Measurements from ENCODE around the gene ANXA4. TPM values are rescaled to one million over a fixed set of nuclear protein-coding genes. Genes with fewer than 3 reads are reported as not detected.
A peak's percentile ranks its signal among the peaks of the same experiment; 100 is the strongest.

The ANXA4 gene
- polyA plus RNA-seq, 1 of the 3 experiments (the other 2 are of a cell fraction) = 137 TPM

DNA sequence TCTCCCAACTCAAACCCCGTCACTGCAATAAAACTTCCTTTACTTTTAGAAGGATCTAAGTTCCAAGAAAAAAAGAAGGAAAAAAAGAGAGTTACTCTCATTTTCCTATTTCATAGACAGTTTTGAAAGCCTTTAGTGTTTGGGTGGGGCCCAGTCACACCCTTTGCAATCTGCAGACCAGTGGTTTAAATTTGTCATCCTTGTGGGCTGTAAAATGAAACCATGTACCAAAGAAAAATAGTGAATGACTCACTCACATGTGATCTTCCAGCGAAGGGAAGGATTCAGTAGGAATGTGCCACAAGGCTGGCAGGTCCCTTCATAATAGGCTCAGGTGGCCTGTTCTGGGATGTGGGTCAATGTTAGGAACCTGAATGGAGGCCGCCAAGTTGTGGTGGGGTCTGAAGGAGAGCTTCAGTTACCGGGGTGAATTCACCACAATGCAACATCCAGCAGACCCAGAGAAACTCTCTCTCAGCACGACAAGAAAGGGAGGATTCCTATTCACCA is 28.3 kb downstream of the ANXA4 start (continued):
- TF ChIP-seq, protein P1, sequence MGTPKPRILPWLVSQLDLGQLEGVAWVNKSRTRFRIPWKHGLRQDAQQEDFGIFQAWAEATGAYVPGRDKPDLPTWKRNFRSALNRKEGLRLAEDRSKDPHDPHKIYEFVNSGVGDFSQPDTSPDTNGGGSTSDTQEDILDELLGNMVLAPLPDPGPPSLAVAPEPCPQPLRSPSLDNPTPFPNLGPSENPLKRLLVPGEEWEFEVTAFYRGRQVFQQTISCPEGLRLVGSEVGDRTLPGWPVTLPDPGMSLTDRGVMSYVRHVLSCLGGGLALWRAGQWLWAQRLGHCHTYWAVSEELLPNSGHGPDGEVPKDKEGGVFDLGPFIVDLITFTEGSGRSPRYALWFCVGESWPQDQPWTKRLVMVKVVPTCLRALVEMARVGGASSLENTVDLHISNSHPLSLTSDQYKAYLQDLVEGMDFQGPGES (IDR thresholded peaks at IDR 0.05; ENCODE audit: low read depth, low read length) = no peak
- TF ChIP-seq GABPA (IDR thresholded peaks at IDR 0.05; ENCODE audit: low read depth) (no peak), RXRA (IDR thresholded peaks at IDR 0.05; ENCODE audit: borderline replicate concordance, low read depth) (no peak), NFIC (IDR thresholded peaks at IDR 0.05; ENCODE audit: borderline replicate concordance) (no peak), EP300 (IDR thresholded peaks at IDR 0.05; ENCODE audit: borderline replicate concordance in 1 of 2, low read depth in 1 of 2, low read length in 1 of 2) (no peak), TEAD4 (IDR thresholded peaks at IDR 0.05; ENCODE audit: borderline replicate concordance, insufficient read depth) (no peak), EZH2phosphoT487 (IDR thresholded peaks at IDR 0.05; ENCODE audit: borderline replicate concordance, low read depth) (no peak), SIN3A (IDR thresholded peaks at IDR 0.05; ENCODE audit: borderline replicate concordance, low read depth, low read length) (0 out of 2 replicates have a peak, but pooled peaks have one; percentile 22), RCOR1 (IDR thresholded peaks at IDR 0.05; ENCODE audit: low read length) (no peak), ELF1 (IDR thresholded peaks at IDR 0.05) (no peak), FOXJ3 (CRISPR knock-in tag; IDR thresholded peaks at IDR 0.05) (no peak), JUND (IDR thresholded peaks at IDR 0.05) (peak; percentile 87), CHD2 (IDR thresholded peaks at IDR 0.05; ENCODE audit: low read length, partially characterized antibody) (no peak), TAF1 (IDR thresholded peaks at IDR 0.05; ENCODE audit: borderline replicate concordance, low read depth, low read length) (no peak)
- TF ChIP-seq, protein P2, sequence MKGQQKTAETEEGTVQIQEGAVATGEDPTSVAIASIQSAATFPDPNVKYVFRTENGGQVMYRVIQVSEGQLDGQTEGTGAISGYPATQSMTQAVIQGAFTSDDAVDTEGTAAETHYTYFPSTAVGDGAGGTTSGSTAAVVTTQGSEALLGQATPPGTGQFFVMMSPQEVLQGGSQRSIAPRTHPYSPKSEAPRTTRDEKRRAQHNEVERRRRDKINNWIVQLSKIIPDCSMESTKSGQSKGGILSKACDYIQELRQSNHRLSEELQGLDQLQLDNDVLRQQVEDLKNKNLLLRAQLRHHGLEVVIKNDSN (IDR thresholded peaks at IDR 0.05; ENCODE audit: borderline replicate concordance, low read depth) = peak; percentile 78
- TF ChIP-seq, protein P3, sequence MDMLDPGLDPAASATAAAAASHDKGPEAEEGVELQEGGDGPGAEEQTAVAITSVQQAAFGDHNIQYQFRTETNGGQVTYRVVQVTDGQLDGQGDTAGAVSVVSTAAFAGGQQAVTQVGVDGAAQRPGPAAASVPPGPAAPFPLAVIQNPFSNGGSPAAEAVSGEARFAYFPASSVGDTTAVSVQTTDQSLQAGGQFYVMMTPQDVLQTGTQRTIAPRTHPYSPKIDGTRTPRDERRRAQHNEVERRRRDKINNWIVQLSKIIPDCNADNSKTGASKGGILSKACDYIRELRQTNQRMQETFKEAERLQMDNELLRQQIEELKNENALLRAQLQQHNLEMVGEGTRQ (IDR thresholded peaks at IDR 0.05; ENCODE audit: borderline replicate concordance, low read depth, low read length) = no peak

DNA sequence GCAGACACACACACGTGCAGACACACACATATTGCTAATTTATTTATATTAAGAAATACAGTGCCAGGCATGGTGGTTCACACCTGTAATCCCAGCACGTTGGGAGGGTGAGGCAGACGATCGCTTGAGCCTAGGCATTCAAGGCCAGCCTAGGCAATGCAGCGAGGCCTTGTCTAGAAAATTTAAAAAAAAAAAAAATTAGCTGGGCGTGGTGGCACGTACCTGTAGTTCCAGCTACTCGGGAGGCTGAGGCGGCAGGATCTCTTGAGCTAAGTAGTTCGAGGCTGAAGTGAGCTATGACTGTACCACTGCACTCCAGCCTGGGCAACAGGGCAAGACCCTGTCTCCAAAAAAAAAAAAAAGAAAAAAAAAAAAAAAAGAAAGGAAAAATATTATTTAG is 28.8 kb downstream of the ANXA4 start:
- H3K27ac ChIP-seq (ENCODE audit: low read depth in 2 of 2, low read length in 1 of 2) = peak overlapping the region in 1 of 2 experiments; percentile 55; a peak in 2 of 4 replicates
- POLR2A ChIA-PET = no interaction called here
- no peak overlapping the region for H3K4me3 ChIP-seq (ENCODE audit: low read depth in 2 of 2, low read length in 1 of 2)
- no peaks in the 10 kb centered on the region for H4K20me1 ChIP-seq (ENCODE audit: insufficient read depth)
- H3K79me2 ChIP-seq (ENCODE audit: insufficient read depth) = peaks cover 33% of the 10 kb centered on the region; the same call in 1 of the 2 replicates
- DNase-seq = no peak
- no peaks in the 10 kb centered on the region for H3K27me3 ChIP-seq (ENCODE audit: insufficient read depth)
- peaks cover 5% of the 10 kb centered on the region for H3F3A ChIP-seq (replicated peaks; ENCODE audit: insufficient read depth)
- no peaks in the 10 kb centered on the region for H3K9me3 ChIP-seq
- H2AFZ ChIP-seq (ENCODE audit: low read depth) = no peak overlapping the region
- CTCF ChIA-PET = interaction anchor here (0.5 kb wide), 1 partner anchor 106 kb away, joined by 3 read pairs; no protein-coding TSS in a partner anchor
- no peaks in the 10 kb centered on the region for H3K9me2 ChIP-seq
- H3K36me3 ChIP-seq (replicated peaks in 1 of 2; ENCODE audit: control insufficient read depth in 1 of 2, insufficient read depth in 2 of 2, low read length in 1 of 2) = no peaks in the 10 kb centered on the region
- H3K4me1 ChIP-seq (ENCODE audit: control insufficient read depth in 1 of 2, insufficient read depth in 2 of 2, low read depth in 1 of 2, low read length in 1 of 2) = peaks cover 10 to 23% of the 10 kb centered on the region in 2 experiments; a peak in 3 of 4 replicates
- WGBS (ENCODE audit: low lambda C conversion rate) = 93% methylated on average over 10 of the region's 10 CpGs
- no peak overlapping the region for H3K9ac ChIP-seq
- H3K4me2 ChIP-seq = no peak overlapping the region
- TF ChIP-seq SIN3A (IDR thresholded peaks at IDR 0.05; ENCODE audit: borderline replicate concordance, low read depth, low read length) (no peak), MXI1 (IDR thresholded peaks at IDR 0.05; ENCODE audit: low read depth, low read length) (no peak), EP300 (IDR thresholded peaks at IDR 0.05; ENCODE audit: borderline replicate concordance in 1 of 2, low read depth in 1 of 2, low read length in 1 of 2) (no peak), TCF12 (IDR thresholded peaks at IDR 0.05) (no peak), MEF2A (IDR thresholded peaks at IDR 0.05; ENCODE audit: borderline replicate concordance, low read depth) (no peak), FOSL2 (IDR thresholded peaks at IDR 0.05; ENCODE audit: borderline replicate concordance, low read depth) (no peak), FOXJ3 (CRISPR knock-in tag; IDR thresholded peaks at IDR 0.05) (no peak), TAF1 (IDR thresholded peaks at IDR 0.05; ENCODE audit: borderline replicate concordance, low read depth, low read length) (no peak), CHD2 (IDR thresholded peaks at IDR 0.05; ENCODE audit: low read length, partially characterized antibody) (no peak)
- TF ChIP-seq, protein P3 (IDR thresholded peaks at IDR 0.05; ENCODE audit: borderline replicate concordance, low read depth, low read length) = no peak
- TF ChIP-seq, protein P4, sequence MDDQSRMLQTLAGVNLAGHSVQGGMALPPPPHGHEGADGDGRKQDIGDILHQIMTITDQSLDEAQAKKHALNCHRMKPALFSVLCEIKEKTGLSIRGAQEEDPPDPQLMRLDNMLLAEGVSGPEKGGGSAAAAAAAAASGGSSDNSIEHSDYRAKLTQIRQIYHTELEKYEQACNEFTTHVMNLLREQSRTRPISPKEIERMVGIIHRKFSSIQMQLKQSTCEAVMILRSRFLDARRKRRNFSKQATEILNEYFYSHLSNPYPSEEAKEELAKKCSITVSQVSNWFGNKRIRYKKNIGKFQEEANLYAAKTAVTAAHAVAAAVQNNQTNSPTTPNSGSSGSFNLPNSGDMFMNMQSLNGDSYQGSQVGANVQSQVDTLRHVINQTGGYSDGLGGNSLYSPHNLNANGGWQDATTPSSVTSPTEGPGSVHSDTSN (IDR thresholded peaks at IDR 0.05) = no peak
- TF ChIP-seq, protein P2 (IDR thresholded peaks at IDR 0.05; ENCODE audit: borderline replicate concordance, low read depth) = no peak
- TF ChIP-seq, protein P5, sequence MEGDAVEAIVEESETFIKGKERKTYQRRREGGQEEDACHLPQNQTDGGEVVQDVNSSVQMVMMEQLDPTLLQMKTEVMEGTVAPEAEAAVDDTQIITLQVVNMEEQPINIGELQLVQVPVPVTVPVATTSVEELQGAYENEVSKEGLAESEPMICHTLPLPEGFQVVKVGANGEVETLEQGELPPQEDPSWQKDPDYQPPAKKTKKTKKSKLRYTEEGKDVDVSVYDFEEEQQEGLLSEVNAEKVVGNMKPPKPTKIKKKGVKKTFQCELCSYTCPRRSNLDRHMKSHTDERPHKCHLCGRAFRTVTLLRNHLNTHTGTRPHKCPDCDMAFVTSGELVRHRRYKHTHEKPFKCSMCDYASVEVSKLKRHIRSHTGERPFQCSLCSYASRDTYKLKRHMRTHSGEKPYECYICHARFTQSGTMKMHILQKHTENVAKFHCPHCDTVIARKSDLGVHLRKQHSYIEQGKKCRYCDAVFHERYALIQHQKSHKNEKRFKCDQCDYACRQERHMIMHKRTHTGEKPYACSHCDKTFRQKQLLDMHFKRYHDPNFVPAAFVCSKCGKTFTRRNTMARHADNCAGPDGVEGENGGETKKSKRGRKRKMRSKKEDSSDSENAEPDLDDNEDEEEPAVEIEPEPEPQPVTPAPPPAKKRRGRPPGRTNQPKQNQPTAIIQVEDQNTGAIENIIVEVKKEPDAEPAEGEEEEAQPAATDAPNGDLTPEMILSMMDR (IDR thresholded peaks at IDR 0.05) = no peak

Measured in SK-N-SH (cell line).